ENCODE results near the gene GATA5.
"Not testable (repeated sequence)": the region's sequence is repeated elsewhere in the genome, so short reads cannot be mapped to it uniquely, and the experiment has no call there.

Gene GATA5

DNA sequence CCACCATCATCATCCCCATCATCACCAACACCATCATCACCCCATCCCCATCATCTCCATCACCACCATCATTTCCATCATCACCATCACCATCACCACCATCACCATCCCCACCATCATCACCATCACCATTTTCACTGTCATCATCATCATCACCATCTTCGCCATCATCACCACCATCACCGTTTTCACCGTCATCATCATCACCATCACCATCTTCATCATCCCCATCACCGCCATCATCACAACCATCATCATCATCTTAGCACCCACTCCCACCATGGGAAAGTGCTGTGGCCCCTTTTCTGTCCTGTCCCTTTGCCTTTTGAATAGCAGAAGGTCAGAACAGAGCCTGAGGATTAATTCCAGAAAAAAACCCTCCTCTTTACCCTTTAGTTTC is 28.5 kb upstream of the GATA5 start:
- no peak for DNase-seq (ENCODE audit: low read depth)

DNA sequence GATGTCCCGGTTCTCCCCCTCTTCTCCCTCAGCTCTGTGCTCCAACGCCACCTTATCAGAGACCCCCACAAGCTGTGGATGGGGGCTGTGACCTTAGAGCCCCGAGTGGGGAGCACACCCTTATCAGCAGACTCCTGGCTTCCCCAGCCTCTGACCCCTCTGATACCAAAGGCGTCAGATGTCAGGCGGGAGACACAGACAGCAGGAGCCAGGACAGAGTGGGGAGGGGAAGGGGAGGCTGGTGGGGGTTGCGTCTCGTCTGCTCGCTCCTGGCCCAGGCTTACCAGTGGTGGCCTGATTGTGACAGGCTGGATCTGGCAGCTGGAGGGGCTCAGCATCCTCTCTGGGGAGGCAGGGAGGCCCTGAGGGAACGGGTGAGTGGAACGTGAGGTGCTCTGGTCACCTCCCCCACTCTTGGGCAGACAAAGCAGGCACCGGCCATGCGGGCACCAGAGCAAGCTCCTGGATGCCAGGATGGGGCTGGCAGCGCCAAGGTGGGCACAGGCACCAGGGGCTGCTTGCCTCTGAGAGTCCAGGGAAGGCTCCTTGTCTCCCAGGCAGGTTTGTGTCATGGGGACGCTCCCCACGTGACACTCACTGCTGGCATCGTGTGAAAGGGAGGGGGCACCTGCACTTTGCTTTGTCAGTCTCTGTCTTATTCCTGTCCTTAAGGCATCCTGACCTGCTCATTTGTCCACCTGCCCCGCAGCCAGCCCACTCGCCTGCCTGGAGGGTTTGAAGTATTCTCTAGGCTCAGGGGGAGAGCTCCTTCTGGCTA is 27.8 kb upstream of the GATA5 start:
- no peak for DNase-seq (ENCODE audit: low read depth)

DNA sequence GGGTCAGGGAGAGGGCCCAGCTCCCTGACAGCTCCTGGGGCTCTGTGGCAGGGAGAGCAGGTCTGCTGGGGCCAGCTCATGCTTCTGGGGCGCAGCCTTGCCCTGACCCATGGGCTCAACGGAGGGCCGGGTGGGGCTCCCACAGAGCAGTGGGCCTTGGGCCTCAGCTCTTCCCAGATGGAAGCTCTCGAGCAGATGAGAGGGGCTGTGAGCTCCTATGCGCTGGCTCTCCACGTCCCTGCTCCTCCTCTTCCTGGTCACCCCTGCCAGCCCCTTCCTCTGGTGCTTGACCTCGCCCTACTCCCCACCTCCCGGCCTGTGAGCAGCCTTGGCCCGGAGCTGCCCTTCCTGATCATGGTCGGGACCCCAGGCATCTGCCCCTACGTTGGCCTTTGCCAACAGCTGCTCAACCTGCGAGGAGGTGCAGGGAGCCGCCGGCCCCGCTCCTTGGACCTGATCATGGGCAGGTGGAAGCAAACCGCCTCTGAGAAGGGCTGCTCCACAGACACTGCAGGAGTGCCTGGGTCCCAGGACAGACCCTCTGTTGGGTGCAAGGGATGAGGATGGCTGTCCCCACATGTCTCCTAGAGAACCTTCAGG is 26.8 kb upstream of the GATA5 start:
- no peak for DNase-seq (ENCODE audit: low read depth)

DNA sequence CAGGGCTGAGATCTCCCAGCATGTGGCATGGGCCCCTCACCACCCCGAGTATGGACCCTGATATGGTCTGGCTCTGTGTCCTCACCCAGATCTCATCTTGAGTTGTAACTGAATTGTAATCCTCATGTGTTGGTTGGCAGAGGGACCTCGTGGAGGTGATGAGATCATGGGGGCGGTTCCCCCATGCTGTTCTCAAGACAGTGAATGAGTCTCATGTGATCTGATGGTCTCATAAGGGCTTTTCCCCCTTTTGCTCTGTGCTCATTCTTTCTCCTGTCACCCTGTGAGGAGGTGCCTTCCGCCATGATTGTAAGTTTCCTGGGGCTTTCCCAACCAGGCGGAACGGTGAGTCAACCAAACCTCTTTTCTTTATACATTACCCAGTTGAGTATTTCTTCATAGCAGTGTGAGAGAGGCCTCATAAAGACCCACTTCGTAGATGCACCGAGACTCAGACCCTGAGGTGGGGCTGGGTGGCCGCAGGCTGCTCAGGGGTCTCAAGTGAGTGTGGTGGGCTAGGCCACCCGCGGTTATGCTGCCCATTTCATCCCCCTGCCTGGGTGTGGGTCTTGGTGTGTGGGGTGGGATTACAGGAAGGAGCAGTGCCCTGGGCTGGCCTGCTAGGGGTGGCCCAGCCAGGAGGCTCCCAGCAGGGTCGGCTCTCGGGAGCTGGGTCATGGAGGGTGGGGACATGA is 26.2 kb upstream of the GATA5 start:
- peak; percentile 17 for DNase-seq (ENCODE audit: low read depth)

DNA sequence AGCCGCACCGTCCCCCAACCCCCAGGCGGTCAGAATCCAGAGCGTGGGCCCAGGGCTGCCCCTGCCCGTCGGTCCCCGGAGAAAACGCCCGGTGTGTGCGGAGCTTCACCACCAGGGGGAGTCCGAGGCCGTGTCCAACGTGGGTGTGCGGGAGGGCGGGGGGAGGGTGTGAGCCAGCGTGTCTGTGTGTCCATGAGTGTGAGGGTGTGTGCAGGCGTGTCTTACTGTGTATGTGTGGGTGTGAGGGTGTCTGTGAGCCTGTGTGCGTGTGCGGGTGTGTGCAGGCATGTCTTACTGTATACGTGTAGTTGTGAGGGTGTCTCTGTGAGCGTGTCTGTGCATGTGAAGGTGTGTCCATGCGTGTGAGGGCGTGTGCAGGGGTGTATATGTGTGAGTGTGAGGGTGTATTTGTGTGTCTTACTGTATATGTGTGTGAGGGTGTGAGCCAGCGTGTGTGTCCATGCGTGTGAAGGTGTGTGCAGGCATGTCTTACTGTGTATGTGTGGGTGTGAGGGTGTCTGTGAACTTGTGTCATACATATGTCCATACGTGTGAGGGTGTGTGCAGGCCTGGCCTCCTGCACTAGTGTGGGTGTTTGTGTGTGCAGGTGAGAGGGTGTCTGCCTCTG is 24.6 kb upstream of the GATA5 start:
- peak; percentile 86 for DNase-seq (ENCODE audit: low read depth)

DNA sequence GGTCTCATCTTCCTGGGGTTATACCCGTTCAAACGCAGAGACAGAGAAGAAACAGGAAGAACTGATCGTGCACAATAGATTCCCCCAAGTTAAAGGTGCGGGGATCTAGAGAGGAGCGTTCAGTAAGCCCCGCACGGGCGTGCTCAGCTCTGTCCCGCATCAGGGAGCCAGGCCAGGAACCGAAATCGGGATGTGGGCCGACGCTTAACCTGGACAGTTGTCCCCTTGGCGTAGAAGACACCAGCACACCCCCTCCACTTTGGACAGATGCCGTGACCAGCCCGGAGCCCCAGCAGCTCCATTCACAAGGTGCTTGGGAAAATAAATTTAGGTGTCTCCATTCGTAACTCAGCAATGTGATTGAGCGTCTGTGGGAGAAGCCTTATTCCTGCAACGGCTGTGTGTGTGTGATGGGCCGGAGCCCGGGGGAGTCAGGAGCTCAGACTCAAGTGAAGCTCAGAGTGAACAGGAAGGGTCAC is 24.0 kb upstream of the GATA5 start:
- no peak for DNase-seq (ENCODE audit: low read depth)

DNA sequence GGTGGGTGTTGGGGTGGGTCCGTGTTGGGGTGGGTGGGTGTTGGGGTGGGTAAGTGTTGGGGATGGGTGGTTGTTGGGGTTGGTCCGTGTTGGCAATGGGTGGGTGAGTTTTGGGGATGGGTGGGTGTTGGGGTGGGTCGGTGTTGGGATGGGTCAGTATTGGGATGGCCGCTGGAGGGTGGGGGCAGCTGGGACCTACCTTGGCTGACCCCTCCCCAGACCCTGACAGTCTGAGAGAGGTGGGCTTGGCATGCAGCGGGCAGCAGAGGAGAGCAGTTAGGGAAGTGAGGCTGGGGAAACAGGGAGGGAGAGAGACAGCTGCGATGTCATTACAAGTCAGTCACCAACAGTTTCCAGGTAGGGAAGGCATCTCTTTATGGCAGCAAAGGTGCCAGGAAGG is 23.1 kb upstream of the GATA5 start:
- DNase-seq (ENCODE audit: low read depth) = no peak

DNA sequence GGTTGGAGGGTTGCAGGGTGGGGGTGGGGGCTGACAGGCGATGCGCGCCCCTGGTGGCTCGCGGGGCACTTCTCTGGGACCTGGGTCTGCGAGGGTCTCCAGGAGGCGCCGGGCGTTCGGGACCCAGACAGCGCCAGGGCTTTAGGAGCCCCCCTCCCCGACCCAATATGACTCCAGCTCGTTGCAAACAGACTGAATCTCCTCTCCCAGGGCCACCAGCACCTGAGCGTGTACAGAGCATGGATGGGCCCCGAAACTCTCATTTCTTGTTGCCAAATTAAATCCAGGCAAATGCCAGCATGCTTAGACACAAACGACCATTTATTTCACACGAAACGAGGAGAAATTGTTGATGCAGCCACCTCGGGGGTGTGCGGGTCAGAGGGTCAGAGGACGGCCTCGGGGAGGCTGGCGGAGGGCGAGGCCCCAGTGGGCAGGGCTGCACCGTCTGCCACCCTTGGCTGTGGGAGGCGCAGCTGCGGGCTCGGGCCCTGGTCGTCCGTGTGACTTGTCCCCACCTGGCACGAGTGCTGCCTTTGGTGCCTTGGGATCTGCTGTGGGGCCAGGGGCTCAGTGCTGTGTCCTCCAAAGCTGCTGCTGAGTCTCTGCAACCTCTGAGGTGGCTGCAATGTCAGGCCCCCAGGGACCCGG is 20.9 kb upstream of the GATA5 start:
- DNase-seq (ENCODE audit: low read depth) = peak; percentile 19

DNA sequence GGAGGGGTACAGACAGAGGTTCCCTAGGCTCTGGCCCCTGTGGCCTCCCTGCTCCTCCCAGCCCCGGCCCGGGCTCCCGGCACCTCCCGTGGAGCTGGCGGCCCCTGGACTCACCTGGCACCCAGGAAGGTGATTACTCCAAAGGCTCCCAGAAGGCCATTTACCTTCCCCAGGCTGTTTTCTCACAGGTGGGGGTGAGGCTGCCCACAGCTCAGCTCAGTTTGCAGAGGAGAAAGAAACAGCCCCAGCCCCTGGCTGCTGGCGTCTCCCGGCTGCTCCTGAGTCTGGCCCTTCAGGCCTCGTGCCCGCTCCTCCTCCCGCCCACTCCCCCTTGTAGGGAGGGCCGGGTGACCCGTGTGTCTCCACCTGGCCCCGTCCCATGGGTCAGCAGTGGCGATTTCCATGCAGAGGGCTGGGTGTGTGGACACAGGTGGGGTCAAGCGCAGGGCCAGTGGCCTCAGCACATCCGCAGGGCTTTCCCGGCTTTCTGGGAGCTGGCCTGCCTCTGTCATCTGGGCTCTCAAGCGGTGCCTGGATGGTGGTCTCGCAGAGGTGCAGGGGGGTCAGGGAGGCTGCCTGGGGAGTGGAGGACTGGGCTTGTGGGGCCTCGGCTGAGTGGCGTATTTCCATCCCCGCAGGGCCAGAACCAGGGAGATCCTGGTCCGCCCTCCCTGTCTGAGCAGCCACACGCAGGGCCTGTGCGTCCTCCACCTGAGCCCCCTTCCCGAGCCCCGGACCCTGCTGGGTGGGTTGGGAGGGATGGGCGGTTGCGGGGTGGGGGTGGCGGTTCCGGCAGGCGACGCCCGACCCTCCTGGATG is 20.2 kb upstream of the GATA5 start:
- DNase-seq (ENCODE audit: low read depth) = no peak

DNA sequence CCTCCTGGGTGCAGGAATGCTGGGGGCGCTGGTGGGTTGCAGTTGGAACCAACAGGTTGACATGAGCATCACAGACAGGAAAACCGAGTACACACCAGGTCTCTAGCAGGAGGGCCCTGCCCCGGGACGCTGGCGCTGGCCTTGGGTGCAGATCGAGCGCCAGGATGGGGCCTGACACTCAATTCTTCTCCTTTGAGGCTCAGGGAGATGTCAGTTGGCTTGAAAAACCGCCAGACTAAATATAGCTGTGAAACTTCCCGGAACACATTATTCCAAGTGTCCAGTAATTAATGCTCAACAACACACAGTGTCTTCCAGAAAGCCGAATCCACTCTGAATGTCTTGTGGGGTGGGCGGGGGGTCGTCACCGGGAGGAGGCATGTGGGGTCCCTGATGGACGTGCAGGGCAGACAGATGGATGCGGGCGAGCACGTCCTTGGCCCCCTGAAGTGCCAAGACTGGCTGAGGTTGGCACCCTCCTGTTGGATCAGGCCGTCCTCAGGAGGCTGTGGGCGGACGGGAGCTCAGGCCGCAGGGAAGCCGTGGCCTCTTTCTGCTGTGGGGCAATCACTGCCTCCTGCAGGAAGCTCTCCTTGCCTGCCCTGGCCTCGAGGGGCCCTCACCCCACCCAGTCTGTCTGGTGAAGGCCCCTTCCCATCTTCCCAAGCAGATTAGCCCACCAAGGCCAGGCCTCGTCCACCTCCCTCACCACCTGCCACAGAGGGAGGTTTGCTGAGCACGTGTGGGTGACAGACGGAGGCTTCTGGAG is 19.4 kb upstream of the GATA5 start:
- DNase-seq (ENCODE audit: low read depth) = no peak

DNA sequence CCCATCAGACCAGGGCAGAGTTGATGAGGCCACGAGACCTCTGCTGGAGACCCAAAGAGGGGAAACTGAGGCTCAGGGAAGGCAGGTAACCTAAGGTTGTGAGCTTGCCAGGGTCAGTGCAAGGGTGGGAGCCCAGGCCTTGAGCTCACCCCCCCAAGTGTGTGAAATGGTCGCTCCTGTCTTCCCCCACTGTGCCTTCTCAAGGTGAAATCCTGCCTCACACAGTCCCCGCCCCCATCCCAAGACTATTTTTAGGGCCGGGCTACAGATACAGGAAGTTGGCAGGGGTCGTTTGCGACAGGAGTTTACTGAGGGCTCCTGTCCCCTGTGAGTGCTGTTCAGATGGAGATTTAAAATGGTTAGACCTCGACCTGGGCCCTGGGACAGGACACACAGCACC is 18.7 kb upstream of the GATA5 start:
- no peak for DNase-seq (ENCODE audit: low read depth)

DNA sequence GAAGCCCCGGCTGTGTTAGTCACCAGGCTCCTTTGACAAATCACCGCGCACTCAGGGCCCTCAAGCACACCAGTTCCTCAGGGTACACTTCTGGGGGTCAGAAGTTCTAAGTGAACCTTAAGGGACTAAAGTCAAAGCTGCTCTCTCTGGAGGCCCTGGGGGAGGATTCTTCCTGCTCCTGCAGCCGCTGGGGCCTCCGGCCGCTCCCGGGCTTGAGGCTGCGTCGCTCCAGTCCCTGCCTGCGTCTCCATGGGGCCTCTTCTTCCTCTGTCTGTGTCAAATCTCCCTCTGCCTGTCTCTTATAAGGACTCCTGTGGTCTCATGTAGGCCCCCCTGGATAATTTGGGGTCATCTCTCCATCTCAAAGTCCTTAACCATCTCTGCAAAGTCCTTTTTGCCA is 18.1 kb upstream of the GATA5 start:
- DNase-seq (ENCODE audit: low read depth) = no peak

DNA sequence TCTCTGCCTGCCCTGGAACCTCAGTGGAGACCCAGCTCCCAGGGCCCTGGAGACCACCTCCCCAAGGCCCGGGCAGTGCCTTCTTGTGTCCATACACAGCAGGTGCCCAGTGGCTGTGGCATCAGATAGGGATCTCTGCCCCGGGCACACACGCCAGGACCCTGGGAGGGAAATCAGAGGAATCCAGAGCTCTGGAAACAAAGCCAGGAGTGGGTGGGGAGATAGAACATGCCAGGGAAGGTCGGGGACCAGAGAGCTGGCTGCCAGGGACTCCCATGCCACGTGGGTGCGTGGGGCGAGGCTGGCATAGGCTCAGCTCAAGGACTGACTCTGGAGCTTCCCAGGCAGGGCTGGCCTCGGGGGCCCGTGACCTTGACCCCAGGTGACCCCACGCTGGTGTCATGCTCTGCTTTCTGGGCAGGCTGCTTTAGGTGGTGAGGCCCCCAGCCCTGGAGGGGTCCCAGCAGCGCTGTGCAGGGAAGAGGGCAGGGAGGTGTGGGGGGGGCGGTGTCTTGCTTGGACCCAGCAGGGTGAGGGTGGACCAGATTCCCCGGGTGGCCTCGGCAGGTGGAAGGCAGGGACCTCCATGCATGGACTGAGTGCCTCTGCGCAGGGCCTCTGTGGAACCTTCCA is 17.6 kb upstream of the GATA5 start:
- DNase-seq (ENCODE audit: low read depth) = no peak

DNA sequence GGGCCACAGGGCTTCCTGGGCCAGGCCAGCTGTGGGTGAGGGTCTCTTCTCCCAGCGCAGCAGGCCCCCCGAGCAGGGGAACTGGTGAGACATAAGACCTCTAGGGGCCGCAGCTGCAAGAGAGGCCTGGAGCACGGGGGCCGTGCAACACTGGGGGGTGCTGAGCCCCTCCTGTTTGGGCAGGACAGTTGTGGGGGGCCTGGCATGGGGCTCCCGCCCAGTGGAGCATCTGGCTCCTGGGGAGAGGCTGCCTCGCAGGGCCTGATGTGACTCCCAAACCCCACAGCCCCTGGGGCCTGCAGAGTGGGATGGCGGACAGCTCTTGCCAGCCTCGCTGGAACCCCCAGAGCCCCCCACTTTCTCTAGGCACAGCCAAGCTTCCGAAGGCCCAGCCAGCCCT is 16.9 kb upstream of the GATA5 start:
- DNase-seq (ENCODE audit: low read depth) = no peak

DNA sequence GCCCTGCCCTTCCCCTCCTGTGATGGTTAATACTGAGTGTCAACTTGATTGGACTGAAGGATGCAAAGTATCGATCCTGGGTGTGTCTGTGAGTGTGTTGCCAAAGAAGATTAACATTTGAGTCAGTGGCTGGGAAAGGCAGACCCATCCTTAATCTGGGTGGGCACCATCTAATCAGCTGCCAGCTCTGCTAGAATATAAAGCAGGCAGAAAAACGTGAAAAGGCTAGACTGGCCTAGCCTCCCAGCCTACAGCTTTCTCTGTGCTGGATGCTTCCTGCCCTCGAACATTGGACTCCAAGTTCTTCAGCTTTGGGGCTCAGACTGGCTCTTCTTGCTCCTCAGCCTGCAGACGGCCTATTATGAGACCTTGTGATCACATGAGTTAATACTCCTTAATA is 15.0 kb upstream of the GATA5 start:
- DNase-seq (ENCODE audit: low read depth) = not testable (repeated sequence)

DNA sequence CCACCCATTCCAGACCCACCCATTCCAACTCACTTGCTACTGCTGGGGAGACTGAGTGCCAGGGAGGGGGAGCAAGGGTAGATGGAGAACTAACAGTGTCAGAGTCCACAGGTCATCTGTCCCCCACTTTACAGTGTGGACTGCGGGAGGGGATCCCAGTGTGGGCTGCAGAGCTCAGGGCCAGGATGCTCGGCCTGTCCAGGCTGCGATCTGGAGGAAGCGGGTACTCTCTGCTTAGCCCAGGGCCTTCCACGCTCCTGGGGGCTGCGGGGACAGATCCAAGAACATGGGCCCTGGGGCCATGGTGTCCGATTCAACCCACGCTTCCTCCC is 14.1 kb upstream of the GATA5 start:
- no peak for DNase-seq (ENCODE audit: low read depth)

DNA sequence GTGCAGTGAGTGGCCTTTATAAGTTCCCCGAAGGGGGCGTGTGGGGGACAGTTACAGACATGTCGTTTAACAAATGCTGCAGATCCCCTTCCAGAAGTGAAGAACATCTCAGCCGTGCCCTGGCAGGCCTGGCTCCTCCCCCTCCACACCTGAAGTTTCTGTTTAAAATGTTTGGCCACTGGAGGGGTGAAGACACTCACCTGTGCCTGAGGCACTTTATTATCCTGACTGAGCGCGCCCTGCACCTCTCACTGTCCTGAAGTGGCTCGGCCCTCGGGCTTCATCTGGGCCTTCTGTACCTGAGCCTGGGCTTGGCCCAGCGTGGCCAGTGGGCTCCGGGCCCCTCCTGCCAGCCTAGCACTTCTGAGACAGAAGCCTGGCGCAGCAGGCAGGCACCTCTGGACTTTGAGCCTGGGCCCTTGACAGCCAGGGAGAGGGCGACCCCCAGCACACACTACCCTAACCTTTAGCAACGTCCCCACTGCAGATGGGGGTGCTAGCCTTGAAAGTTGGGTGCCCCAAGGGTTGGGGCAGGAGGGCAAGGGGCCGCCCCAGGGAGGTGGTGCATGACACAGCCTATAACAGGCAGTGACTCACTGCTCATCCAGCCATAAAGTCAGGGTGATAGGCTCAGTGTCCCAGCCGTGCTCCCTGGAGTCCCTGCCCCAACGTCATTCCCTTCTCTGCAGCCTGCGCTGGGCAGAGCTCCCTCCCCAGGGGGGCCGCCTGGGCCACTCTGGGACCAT is 13.6 kb upstream of the GATA5 start:
- no peak for DNase-seq (ENCODE audit: low read depth)

DNA sequence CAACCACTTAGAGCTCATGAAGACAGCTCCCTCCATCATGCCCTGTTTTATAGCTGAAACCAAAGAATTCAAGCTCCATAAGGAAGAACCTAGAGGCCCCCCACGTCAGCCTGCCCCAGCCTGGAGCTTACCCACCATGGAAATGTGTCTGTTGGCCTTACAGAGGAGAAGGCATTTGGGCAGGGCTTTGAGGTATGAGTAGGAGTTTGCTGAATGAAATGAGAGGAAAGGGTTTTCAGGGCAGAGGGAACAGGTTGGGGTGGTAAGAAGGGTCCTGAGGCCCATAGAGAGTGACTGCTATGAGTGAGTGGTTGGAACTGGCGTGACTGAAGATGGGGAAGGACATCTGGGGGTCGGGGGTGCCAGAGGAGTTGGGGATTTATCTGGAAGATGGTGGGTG is 12.7 kb upstream of the GATA5 start:
- DNase-seq (ENCODE audit: low read depth) = no peak

DNA sequence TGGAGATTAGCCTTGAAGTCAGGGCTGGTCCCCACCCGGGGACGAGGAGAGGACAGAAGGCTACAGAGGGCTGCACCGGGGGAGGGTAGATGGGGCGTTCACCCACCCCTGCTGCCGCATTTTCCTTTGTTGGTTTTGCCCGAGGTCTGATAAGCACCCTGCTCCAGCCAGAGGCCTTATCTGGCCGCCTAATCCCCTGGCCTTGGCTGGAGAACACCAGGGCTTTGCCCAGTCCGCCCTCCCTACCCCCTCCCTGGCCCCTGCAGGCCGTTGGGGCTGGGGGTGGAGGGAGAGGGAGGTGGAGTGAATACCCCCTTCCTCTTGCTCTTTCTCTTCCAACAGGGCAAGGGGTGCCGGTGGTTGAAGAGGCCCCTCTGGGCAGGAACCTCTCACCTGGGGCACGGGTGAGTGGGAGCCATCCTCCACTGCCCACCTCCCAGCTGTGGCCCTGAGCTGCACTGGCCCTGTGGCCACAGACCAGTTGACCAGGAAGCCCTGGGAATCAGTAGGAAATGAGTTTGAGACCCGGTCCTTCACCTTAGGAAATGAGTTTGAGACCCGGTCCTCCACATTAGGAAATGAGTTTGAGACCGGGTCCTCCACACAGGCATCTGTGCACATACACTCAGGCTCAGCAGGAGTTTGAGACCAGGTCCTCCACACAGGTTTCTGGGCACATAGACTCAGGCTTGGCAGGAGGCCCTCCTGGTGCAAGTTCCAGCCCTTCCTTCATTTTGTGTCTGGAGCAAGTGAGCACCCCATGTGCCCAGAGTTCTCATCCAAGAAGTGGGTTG is 12.0 kb upstream of the GATA5 start:
- DNase-seq (ENCODE audit: low read depth) = no peak

Measured in activated T-cell treated with anti-CD3 and anti-CD28 coated beads for 1 hour (primary cell).